Natural killer cell treated with Interleukin-12 subunit alpha and Interleukin-12 subunit beta and Interleukin-15 and Interleukin-18, amount 100 ng/mL, for 72 hours (primary cell): Measurements from ENCODE around the gene PROX1. TPM values are rescaled to one million over a fixed set of nuclear protein-coding genes. Genes with fewer than 3 reads are reported as not detected.

Experiments used
- ATAC-seq, 2 donors: fragments of 150-1000 bp; cut with Tn5 transposase in 1 of 2; sonication (Bioruptor Pico), chemical (Tn5 transposase) in 1 of 2; 2 replicates each; pipeline ENCODE4 v1.10.0; 2021
- DNase-seq: peaks from one replicate; pipeline ENCODE4 v3.0.0; 2022; ENCODE audit warnings: low spot score
- H3K27ac Mint-ChIP-seq, 2 donors: 1 replicate in 1 of 2; 2 replicates in 1 of 2; pipeline ENCODE4 v1.8.0; 2022; ENCODE audit warnings: mixed read lengths in 2 of 2, mild to moderate bottlenecking in 1 of 2, moderate library complexity in 1 of 2
- H3K27me3 Mint-ChIP-seq, 2 donors: 1 replicate in 1 of 2; 2 replicates in 1 of 2; pipeline ENCODE4 v1.8.0; 2022; ENCODE audit warnings: mixed read lengths in 2 of 2
- H3K36me3 Mint-ChIP-seq: one replicate; pipeline ENCODE4 v1.8.0; 2022; ENCODE audit warnings: mixed read lengths
- H3K4me1 Mint-ChIP-seq, 2 donors: 1 replicate in 1 of 2; 2 replicates in 1 of 2; pipeline ENCODE4 v1.8.0; 2022; ENCODE audit warnings: low read depth in 2 of 2, mixed read lengths in 2 of 2, mild to moderate bottlenecking in 1 of 2
- H3K4me3 Mint-ChIP-seq: one replicate; pipeline ENCODE4 v1.8.0; 2022; ENCODE audit warnings: mixed read lengths
- H3K9me3 Mint-ChIP-seq: 2 replicates; pipeline ENCODE4 v1.8.0; 2022; ENCODE audit warnings: mixed read lengths
- total RNA-seq, 2 donors: library from RNA; stranded (reverse); gene quantifications; one replicate each; pipeline ENCODE4 v1.2.3, GENCODE V29; 2022

Gene PROX1
- total RNA-seq, 2 donors from 2014 or later = not detected

DNA sequence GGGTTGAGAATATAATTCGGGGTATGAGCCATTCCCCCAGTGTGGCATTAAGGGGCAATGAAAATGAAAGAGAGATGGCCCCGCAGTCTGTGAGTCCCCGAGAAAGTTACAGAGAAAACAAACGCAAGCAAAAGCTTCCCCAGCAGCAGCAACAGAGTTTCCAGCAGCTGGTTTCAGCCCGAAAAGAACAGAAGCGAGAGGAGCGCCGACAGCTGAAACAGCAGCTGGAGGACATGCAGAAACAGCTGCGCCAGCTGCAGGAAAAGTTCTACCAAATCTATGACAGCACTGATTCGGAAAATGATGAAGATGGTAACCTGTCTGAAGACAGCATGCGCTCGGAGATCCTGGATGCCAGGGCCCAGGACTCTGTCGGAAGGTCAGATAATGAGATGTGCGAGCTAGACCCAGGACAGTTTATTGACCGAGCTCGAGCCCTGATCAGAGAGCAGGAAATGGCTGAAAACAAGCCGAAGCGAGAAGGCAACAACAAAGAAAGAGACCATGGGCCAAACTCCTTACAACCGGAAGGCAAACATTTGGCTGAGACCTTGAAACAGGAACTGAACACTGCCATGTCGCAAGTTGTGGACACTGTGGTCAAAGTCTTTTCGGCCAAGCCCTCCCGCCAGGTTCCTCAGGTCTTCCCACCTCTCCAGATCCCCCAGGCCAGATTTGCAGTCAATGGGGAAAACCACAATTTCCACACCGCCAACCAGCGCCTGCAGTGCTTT lies 9.4 kb downstream of the PROX1 start:
- H3K27me3 Mint-ChIP-seq = peaks cover 4 to 15% of the 10 kb centered on the region in 2 donors
- no peaks in the 10 kb centered on the region for H3K4me1 Mint-ChIP-seq
- H3K27ac Mint-ChIP-seq = no peak overlapping the region
- DNase-seq (no peak), ATAC-seq (no peak)
- H3K4me3 Mint-ChIP-seq = no peak overlapping the region
- H3K9me3 Mint-ChIP-seq = no peaks in the 10 kb centered on the region
- no peaks in the 10 kb centered on the region for H3K36me3 Mint-ChIP-seq

GRCh38 chr1:213997772-213998107 lies 10.0 kb downstream of the PROX1 start:
- no peaks in the 10 kb centered on the region for H3K9me3 Mint-ChIP-seq
- H3K36me3 Mint-ChIP-seq = no peaks in the 10 kb centered on the region
- no peak overlapping the region for H3K27ac Mint-ChIP-seq
- H3K27me3 Mint-ChIP-seq = peaks cover 3 to 10% of the 10 kb centered on the region in 2 donors
- DNase-seq (no peak), ATAC-seq (no peak)
- no peak overlapping the region for H3K4me3 Mint-ChIP-seq
- no peaks in the 10 kb centered on the region for H3K4me1 Mint-ChIP-seq

GRCh38 chr1:213998785-213999184 lies 11.0 kb downstream of the PROX1 start:
- Mint-ChIP-seq H3K4me1 (no peaks in the 10 kb centered on the region), H3K9me3 (no peaks in the 10 kb centered on the region), H3K4me3 (no peak overlapping the region), H3K27ac (no peak overlapping the region), H3K36me3 (no peaks in the 10 kb centered on the region), H3K27me3 (peaks cover 2 to 9% of the 10 kb centered on the region in 2 donors)
- ATAC-seq = no peak
- no peak for DNase-seq

- H3K4me1 Mint-ChIP-seq = no peaks in the 10 kb centered on the region
- no peak for DNase-seq
- H3K27ac Mint-ChIP-seq = no peak overlapping the region
- H3K27me3 Mint-ChIP-seq = peaks cover 0 to 2% of the 10 kb centered on the region in 2 donors
- H3K4me3 Mint-ChIP-seq = no peak overlapping the region
- no peaks in the 10 kb centered on the region for H3K36me3 Mint-ChIP-seq
- no peak for ATAC-seq
- H3K9me3 Mint-ChIP-seq = no peaks in the 10 kb centered on the region
Measured at GRCh38 chr1:213999732-214000131, 12.0 kb downstream of the PROX1 start.

DNA sequence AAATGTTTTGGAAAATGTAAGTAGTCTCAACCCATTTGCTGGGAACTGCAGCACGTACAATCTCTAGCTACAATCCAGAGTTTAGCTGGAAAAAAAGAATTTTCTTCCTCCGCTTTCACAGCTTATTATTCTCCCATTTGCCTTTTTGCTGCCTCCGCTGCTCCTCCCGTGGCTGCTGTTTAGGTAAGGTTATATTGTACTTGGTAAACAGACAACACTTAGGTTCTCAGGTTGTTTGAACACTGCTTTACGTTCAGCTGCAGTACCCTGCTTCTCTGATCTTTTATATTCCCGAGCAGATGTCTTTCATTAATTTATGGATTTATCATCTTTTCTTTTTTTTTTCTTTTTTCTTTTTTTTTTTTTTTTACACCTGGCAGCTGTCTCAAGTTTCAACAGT lies 14.3 kb downstream of the PROX1 start:
- Mint-ChIP-seq H3K9me3 (no peaks in the 10 kb centered on the region), H3K4me3 (no peak overlapping the region), H3K36me3 (no peaks in the 10 kb centered on the region), H3K4me1 (no peaks in the 10 kb centered on the region), H3K27me3 (peaks cover 5 to 9% of the 10 kb centered on the region in 2 donors), H3K27ac (no peak overlapping the region)
- no peak for ATAC-seq
- no peak for DNase-seq

DNA sequence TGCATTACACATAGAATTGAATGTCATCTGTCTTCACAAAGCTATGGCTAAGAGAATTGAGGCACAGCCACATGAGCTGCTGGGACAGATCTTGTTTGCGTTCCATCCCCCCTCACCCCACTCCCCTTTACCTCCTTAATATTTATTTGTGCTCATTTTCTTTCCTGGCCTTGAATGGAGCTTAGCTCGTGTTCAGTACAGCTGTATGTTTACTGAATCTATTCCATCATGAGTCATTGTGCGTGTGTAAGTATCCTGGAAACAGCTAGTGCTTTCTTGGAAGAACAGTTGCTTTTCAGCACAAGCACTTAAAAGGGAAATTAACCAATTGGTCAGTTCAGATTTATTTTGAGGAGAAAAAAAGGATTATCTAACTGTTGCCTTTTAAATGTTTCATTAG lies 14.7 kb downstream of the PROX1 start:
- Mint-ChIP-seq H3K4me1 (no peaks in the 10 kb centered on the region), H3K36me3 (no peaks in the 10 kb centered on the region), H3K4me3 (no peak overlapping the region), H3K27me3 (peaks cover 5 to 9% of the 10 kb centered on the region in 2 donors), H3K27ac (no peak overlapping the region), H3K9me3 (no peaks in the 10 kb centered on the region)
- DNase-seq = no peak
- no peak for ATAC-seq

GRCh38 chr1:214003233-214003632 lies 15.5 kb downstream of the PROX1 start:
- Mint-ChIP-seq H3K36me3 (no peaks in the 10 kb centered on the region), H3K27me3 (peaks cover 5 to 9% of the 10 kb centered on the region in 2 donors), H3K27ac (no peak overlapping the region), H3K4me3 (no peak overlapping the region), H3K4me1 (no peaks in the 10 kb centered on the region), H3K9me3 (no peaks in the 10 kb centered on the region)
- no peak for ATAC-seq
- DNase-seq = no peak

DNA sequence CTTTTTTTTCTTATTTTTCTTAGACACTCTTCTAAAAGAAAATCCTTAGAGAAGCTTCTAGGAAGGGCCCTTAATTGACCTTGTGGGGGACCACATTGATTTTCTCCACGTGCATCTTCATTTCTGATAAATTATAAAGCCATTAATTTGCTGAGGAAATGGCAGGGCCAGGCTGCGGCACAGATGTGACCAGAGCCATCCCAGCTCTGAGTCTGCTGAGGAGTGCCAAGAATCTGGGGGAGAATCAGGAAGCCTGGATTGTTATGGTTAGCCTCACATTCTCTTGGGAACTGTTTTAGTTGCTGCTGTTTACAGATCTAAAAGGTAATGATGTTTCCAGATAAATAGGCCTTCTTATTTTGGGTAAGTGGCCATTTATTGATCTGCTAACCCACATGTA lies 16.2 kb downstream of the PROX1 start:
- H3K4me3 Mint-ChIP-seq = no peak overlapping the region
- no peaks in the 10 kb centered on the region for H3K36me3 Mint-ChIP-seq
- no peak overlapping the region for H3K27ac Mint-ChIP-seq
- H3K4me1 Mint-ChIP-seq = no peaks in the 10 kb centered on the region
- no peaks in the 10 kb centered on the region for H3K9me3 Mint-ChIP-seq
- H3K27me3 Mint-ChIP-seq = peaks cover 5 to 9% of the 10 kb centered on the region in 2 donors
- ATAC-seq = no peak
- DNase-seq = no peak

GRCh38 chr1:214004795-214005194 lies 17.0 kb downstream of the PROX1 start:
- Mint-ChIP-seq H3K36me3 (no peaks in the 10 kb centered on the region), H3K27ac (no peak overlapping the region), H3K9me3 (no peaks in the 10 kb centered on the region), H3K4me3 (no peak overlapping the region), H3K27me3 (peaks cover 5 to 9% of the 10 kb centered on the region in 2 donors), H3K4me1 (no peaks in the 10 kb centered on the region)
- ATAC-seq (no peak), DNase-seq (no peak)

GRCh38 chr1:214005708-214006107 lies 17.9 kb downstream of the PROX1 start:
- H3K27me3 Mint-ChIP-seq = peaks cover 5 to 9% of the 10 kb centered on the region in 2 donors
- ATAC-seq (no peak), DNase-seq (no peak)
- H3K27ac Mint-ChIP-seq = no peak overlapping the region
- H3K9me3 Mint-ChIP-seq = no peaks in the 10 kb centered on the region
- H3K4me1 Mint-ChIP-seq = no peaks in the 10 kb centered on the region
- H3K36me3 Mint-ChIP-seq = no peaks in the 10 kb centered on the region
- H3K4me3 Mint-ChIP-seq = no peak overlapping the region

DNA sequence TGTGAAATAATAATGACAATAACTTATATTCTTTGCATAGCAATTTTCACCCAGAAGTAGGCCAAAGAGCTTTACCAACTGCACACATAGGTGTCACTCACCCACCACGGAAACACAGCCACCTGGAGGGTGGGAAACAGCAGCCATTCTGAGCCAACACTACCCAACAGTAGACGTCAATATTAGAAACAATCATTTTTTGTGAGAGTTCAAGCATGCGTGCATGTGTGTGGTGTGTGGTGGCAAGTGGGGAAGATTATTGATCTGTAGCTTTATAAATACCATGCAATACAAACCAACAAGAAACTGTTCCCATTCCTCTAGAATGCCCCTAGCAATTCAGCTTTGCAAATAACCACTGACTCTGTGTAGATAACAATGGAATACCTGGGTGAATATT lies 19.1 kb downstream of the PROX1 start:
- no peaks in the 10 kb centered on the region for H3K9me3 Mint-ChIP-seq
- H3K27me3 Mint-ChIP-seq = peaks cover 5 to 9% of the 10 kb centered on the region in 2 donors
- H3K36me3 Mint-ChIP-seq = no peaks in the 10 kb centered on the region
- no peak overlapping the region for H3K4me3 Mint-ChIP-seq
- H3K27ac Mint-ChIP-seq = no peak overlapping the region
- no peaks in the 10 kb centered on the region for H3K4me1 Mint-ChIP-seq
- ATAC-seq (no peak), DNase-seq (no peak)

DNA sequence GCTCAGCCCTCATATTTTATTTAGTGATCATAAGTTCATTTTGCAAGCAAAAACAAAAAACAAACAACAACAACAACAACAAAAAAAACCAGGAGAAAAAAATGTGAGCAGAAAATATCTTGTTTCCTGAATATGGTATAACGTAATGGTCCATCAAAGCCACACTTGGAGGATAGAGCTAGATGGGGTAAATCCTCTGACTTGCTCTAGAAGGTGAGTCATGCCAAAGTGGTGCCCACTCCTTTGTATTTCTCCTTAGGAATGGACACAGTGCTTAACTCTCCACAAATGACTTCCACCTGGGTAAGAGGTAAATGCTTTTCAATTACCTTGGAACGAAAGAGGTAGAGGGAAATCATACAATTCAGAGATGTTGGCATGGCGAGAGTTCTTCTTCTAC lies 20.6 kb downstream of the PROX1 start:
- ATAC-seq = no peak
- no peak overlapping the region for H3K27ac Mint-ChIP-seq
- DNase-seq = no peak
- no peaks in the 10 kb centered on the region for H3K4me1 Mint-ChIP-seq
- H3K36me3 Mint-ChIP-seq = no peaks in the 10 kb centered on the region
- peaks cover 3 to 17% of the 10 kb centered on the region in 2 donors for H3K27me3 Mint-ChIP-seq
- H3K9me3 Mint-ChIP-seq = no peaks in the 10 kb centered on the region
- H3K4me3 Mint-ChIP-seq = no peak overlapping the region

DNA sequence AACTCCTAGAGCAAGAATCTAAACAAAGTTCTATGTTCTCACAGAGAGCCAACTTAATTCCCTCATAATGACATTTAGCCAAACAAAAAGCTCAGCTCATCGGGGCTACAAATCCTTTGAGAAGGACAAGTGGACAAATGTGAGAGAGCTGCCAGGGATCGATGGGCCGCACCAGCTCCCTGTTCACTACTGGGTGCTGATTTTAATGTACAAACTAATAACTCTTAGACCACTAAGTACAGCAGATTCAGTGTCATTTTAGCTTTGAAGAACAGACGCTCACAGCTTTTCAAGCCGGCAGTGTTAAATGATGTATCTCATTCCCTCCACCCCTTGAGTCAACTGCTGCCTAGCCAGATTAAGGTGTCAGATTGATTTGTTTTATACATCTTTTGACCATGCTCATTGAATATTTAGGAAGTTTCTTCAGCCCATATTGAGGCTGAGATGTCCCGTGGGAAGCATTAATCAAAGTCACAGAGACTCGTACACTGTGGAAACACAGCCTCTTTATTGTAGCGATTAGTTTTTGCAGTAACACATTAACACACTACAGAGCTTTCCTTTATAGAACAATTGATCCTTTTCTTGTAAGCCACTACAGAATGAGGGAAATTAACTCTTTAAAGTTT lies 21.1 kb downstream of the PROX1 start:
- no peaks in the 10 kb centered on the region for H3K4me1 Mint-ChIP-seq
- H3K4me3 Mint-ChIP-seq = no peak overlapping the region
- H3K27ac Mint-ChIP-seq = no peak overlapping the region
- no peaks in the 10 kb centered on the region for H3K36me3 Mint-ChIP-seq
- peaks cover 3 to 17% of the 10 kb centered on the region in 2 donors for H3K27me3 Mint-ChIP-seq
- H3K9me3 Mint-ChIP-seq = no peaks in the 10 kb centered on the region
- DNase-seq (no peak), ATAC-seq (no peak)

DNA sequence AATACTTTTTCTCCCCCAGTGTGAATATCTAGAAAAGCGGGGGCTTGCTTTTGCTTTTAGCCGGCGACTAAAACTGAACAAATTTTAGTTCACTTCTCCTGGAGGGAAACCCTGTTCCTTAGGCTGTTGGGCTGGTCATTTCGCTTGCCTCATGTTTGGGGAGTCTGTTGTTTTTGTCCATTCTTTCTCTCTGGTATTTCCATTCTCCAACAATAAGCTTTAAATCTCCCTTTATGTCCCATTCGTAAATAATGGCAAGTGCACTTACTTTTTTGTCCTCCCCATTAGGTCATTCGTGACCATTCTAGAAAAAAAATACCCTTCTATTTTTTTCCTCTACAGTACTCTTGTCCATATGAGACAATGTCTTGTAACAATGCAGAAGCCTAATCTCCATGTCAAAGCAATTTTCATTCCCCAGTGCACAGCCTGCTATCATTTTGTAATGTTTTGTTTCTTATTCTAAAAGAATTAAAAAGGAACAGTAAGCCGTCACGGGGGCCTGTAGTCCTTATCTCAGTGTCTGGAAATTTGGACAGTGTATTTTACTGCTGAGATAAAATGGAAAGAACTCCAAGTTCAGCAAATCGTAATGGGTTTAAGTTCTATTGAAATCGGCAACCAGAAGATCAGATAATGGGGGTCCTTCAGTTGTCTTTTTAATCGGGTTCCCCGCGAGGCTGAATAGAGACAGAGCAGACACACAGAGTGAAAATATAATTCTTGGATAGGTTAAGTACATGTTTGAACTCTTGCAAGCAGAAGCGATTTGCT lies 21.8 kb downstream of the PROX1 start:
- no peaks in the 10 kb centered on the region for H3K9me3 Mint-ChIP-seq
- H3K4me1 Mint-ChIP-seq = no peaks in the 10 kb centered on the region
- no peak overlapping the region for H3K4me3 Mint-ChIP-seq
- H3K27ac Mint-ChIP-seq = no peak overlapping the region
- no peak for ATAC-seq
- peaks cover 3 to 18% of the 10 kb centered on the region in 2 donors for H3K27me3 Mint-ChIP-seq
- H3K36me3 Mint-ChIP-seq = no peaks in the 10 kb centered on the region
- no peak for DNase-seq
